GM18511 (cell line): ENCODE measurements around the gene C1QL4.
"Not testable (repeated sequence)": the region's sequence is repeated elsewhere in the genome, so short reads cannot be mapped to it uniquely, and the experiment has no call there.

Experiments used
- ATAC-seq: cut with Tn5 transposase; IDR thresholded peaks from one replicate; pipeline ENCODE4 v1.9.1; 2021; ENCODE audit warnings: mild to moderate bottlenecking, moderate library complexity; ENCODE audit not compliant: unreplicated experiment

The C1QL4 gene

DNA sequence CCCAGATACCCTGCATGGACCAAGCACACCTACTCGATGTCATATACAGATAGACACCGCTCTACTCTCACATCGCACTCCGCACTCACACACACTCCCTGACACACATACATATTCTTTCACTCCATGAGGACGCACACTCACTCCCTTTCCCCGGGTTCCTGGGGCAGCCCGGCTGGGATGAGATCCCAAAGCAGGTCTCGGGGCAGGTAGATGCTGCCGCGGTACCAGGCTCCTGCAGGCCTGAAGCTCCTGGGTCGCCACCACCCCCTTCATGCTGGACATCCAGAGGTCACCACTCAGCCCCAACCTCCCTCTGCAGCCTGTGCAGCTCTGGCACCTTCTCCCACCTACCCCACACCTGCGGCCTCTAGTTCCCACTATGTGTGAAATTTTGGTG lies 2.3 kb downstream of the C1QL4 start:
- ATAC-seq = no peak

DNA sequence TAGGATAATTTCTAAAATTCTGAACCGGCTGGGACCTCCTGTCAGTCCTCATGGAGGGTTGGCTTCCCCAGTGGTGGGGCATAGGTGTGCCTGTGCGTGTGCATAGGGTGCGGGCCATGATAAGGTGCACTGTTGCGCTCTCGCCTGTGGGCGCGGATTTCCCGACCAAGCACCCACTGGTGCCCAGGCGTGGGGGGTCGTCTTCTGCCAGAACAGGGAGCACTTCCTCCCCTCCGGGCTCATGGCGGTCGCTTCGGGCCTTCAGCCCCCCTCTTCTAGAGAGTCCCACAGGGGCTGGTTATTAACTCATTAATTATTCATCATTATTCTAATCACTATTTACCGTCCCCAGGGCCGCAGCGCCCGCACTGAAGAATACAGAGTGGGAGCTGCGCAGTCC lies 2.8 kb downstream of the C1QL4 start:
- ATAC-seq = no peak

DNA sequence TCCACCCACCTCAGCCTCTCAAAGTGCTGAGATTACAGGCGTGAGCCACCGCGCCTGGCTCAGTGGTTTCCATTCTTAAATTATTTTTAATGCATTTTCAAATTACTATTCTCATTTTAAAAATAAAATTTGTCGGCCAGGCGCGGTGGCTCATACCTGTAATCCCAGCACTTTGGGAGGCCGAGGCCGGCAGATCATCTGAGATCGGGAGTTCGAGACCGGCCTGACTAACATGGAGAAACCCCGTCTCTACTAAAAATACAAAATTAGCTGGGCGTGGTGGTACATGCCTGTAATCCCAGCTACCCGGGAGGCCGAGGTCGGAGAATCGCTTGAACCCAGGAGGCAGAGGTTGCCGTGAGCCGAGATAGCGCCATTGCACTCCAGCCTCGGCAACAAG lies 3.2 kb downstream of the C1QL4 start:
- ATAC-seq = not testable (repeated sequence)

DNA sequence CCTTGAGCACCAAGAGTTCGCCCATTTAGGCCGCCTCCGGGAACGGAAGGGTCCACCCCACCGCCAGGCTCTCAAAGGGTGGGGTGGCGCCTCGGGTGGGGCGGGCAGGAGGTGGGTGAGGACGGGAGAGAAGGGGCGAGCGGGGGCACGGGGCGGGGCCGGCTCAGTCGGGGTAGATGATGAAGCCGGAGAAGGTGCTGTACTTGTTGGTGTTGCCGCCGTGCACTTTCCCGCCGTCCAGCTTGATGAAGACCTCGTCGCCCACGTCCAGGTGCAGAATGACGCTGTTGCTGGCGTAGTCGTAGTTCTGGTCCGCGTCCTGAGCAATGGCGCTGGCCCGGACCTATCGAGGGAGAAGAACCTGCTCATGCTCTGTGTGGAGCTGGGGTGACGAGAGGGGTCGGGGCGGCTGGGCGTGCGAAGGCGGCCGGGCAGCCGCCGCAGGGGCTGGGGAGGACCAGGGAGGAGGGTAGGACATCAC lies 4.1 kb downstream of the C1QL4 start:
- no peak for ATAC-seq

DNA sequence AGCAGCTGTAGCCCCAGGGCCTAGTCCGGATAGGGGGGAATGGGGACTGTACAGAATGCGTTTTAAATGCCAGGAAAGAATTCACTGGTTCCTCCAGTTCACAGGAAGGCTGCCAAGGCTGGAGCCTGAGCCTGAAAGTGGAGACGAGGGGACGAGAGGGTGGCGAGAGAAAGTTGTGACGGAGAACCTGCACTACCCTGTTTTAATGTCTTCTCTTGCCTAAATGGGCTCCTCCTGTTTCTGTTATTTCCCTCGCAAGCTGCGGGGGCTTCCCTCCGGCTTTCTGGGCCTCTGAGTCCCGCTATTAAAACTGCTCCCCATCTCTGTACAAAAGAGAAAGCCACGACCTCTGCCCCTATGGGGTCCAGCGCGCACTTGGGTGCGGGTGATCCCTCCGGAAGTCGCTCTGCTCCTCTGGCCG lies 4.5 kb downstream of the C1QL4 start:
- ATAC-seq = no peak

DNA sequence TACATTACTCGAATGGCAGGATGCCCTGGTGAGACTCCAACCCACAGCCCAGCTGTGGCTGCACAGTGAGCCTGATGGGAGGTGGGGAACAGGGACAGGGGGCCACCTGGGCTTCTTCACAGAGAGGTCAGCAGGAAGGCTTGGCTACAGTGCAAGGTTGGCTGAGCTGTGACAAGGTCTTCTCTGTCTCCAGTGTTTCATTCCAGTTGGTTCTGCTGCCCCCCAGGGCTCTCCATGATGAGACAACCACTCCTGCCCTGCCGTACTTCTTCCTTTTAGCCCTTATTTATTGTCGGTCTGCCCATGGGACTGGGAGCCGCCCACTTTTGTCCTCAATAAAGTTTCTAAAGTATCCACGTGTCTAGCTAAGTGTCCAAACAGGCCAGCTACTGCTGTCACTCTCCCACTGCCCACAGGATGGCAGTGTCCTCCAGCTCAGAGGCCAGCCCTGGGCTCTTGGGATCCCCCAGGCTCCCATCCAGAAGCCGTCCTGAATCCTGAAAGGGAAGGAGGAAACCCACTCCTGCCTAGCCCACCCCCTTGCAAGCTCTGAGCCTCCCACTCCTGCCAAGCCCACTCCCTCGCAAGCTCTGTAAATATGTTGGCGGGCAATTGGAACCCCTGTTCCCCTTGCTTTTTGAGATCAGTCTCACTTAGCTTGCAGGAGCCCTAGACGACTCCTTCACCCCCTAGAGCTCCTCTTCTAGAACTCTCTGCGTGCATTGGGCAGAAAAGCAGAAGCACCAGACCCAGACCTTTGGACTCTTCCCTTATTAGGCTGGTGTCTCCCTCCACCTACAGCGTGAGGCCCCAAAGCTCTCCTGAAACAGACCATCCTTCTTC lies 5.4 kb downstream of the C1QL4 start:
- no peak for ATAC-seq

DNA sequence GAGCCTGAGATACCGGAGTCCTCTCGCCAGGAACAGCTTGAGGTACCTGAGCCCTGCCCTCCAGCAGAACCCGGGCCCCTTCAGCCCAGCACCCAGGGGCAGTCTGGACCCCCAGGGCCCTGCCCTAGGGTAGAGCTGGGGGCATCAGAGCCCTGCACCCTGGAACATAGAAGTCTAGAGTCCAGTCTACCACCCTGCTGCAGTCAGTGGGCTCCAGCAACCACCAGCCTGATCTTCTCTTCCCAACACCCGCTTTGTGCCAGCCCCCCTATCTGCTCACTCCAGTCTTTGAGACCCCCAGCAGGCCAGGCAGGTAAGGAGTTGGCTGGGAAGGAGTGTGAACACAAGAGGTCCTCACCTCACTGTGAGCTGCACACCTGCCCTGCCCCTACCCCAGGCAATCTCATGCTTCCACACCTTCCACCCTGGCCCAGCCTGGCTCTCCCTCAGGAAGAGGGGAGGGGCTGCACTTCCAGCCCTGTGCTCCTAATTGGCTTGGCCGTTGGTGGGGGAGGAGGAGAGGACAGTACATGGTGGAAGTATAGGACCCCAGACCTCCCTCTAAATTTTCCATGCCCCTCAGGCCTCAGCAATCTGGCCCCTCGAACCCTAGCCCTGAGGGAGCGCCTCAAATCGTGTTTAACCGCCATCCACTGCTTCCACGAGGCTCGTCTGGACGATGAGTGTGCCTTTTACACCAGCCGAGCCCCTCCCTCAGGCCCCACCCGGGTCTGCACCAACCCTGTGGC lies 6.2 kb downstream of the C1QL4 start:
- ATAC-seq = no peak

DNA sequence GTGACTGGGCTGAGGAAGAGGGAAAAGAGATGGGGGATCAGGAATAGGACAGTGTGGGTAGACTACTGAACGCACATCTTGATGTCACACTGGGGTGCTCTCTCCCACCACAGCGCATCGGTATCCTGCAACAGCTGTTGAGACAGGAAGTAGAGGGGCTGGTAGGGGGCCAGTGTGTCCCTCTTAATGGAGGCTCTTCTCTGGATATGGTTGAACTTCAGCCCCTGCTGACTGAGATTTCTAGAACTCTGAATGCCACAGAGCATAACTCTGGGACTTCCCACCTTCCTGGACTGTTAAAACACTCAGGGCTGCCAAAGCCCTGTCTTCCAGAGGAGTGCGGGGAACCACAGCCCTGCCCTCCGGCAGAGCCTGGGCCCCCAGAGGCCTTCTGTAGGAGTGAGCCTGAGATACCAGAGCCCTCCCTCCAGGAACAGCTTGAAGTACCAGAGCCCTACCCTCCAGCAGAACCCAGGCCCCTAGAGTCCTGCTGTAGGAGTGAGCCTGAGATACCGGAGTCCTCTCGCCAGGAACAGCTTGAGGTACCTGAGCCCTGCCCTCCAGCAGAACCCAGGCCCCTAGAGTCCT lies 6.9 kb downstream of the C1QL4 start:
- ATAC-seq = no peak

DNA sequence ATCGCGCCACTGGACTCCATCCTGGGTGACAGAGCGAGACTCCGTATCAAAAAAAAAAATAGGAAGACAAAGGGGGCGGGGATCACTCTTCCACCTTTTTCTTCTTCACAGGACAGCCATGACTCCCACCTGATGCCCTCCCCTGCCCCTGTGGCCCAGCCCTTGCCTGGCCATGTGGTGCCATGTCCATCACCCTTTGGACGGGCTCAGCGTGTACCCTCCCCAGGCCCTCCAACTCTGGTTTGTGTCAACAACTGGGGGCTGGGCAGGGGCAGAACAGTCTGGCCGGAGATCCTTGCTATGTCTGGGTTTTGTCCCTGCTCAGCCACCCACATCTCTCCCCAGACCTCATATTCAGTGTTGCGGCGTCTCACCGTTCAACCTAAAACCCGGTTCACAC lies 8.2 kb downstream of the C1QL4 start:
- ATAC-seq = no peak

DNA sequence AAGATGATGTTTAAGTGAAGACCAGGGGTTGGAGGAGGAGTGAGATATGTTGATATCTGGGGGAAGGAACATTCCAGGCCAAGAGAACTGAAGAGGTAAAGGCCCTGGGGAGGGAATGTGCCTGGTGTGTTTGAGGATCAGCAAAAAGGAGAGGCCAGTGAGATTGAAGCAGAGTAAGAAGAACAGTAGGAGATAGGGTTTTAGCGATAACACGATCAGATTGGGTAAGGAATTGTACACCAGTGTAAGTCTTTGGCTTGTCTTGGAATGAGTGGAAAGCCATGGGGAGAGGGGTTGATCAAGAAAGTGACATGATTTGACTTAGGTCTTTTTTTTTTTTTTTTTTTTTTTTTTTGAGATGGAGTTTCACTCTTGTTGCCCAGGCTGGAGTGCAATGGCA lies 9.1 kb downstream of the C1QL4 start:
- no peak for ATAC-seq

DNA sequence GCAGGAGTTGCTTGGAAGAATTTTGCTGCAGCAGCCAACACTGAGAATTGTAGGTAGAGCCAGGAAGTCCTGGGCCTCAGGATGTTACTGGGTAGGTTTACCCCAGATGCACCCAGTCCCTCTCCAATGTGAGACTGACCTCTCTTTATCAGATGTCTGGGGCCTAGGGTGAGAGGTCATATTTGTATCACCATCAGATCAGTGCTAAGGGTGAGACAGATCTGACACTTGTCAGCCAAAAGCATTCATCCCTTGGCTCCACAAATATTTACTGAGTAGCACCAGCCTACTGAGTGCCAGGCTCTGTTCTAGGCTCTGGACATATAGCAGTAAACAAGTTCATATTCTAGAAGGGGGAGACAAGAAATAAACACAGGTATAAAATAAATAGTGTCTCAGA lies 9.6 kb downstream of the C1QL4 start:
- ATAC-seq = no peak

DNA sequence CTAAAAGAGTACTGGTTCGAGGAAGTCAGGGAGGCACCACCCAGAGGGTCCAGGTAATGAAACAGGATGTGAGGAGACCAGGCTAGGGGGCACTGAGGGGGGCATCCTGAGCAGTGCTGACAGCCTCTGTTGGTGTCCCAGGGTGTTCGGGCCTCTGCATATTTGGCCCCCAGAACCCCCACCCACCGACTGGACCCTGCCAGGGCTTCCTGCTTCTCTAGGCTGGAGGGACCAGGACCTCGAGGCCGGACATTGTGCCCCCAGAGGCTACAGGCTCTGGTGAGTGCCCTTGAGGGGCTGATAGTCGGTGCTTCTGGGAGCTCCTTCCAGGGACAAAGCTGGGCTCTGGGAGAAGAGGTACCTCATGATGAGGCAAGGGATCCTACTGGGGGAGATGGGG lies 11.4 kb downstream of the C1QL4 start:
- no peak for ATAC-seq

DNA sequence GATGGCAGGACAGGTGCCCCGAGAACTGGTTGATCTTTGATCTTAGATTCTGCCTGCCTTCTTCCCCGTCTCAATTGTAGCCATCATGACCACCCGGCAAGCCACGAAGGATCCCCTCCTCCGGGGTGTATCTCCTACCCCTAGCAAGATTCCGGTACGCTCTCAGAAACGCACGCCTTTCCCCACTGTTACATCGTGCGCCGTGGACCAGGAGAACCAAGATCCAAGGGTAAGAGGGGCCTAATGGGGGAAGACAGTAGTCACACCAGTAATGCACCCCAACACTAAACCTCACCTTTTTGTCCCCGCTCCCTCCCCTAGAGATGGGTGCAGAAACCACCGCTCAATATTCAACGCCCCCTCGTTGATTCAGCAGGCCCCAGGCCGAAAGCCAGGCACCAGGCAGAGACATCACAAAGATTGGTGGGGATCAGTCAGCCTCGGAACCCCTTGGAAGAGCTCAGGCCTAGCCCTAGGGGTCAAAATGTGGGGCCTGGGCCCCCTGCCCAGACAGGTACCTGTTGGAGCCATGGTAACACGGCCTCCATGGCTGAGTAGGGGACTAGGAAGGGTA lies 13.4 kb downstream of the C1QL4 start:
- ATAC-seq = no peak

DNA sequence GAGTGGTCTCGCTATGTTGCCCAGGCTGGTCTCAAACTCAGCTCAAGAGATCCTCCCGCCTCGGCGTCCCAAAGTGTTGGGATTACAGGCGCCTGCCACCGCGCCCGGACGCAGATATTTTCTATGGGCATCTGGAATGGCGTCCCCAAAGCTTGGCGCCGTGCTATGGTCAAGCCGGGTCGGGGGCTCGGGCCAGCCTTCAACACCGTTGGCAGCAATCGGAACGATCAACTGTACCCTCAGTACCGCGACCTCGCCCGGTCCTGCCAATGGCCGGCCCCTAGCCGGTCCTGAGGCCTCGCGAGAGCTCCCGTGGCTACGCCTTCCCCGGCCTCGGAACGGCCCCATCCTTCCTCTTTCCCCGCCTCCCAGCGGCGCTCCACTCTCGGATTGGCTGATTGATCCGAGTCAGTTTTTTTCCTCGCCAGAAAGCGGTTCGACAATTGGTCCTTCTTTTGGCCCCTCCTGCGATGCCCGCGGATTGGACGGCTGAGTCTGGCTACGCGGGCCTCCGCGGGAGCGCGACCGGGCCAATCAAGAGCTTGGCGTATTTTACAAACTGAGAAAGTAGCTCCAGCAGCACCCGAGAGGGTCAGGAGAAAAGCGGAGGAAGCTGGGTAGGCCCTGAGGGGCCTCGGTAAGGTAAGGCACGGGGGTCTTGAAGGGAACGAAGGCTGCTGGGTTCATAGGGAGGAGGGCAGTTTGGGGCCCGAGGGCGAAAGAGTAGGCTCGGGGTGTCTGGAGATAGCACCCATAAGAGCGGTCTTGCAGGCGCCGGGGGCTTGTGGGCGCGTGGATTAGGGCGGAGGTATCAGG lies 14.1 kb downstream of the C1QL4 start, which contains the start of gene TROAP:
TSS of gene TROAP (plus strand) at position 548 of the 816 bp plus-strand sequence. CDS start 354 bp downstream, outside the sequence.
- ATAC-seq = peak; percentile 99

DNA sequence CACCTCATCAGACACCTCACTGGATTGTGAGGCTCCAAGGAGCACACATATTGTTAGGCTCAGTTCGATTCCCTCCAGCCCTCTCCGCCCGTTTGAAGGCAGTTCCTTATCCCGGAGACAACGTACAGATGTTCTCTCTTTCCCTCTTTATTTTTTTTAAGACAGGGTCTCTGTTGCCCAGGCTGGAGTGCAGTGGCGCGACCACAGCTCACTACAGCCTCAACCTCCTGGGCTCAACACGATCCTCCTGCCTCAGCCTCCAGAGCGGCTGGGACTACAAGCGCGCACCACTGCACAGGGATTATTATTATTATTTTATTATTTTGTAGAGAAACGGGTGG lies 14.7 kb downstream of the C1QL4 start:
- ATAC-seq = peak; percentile 2

DNA sequence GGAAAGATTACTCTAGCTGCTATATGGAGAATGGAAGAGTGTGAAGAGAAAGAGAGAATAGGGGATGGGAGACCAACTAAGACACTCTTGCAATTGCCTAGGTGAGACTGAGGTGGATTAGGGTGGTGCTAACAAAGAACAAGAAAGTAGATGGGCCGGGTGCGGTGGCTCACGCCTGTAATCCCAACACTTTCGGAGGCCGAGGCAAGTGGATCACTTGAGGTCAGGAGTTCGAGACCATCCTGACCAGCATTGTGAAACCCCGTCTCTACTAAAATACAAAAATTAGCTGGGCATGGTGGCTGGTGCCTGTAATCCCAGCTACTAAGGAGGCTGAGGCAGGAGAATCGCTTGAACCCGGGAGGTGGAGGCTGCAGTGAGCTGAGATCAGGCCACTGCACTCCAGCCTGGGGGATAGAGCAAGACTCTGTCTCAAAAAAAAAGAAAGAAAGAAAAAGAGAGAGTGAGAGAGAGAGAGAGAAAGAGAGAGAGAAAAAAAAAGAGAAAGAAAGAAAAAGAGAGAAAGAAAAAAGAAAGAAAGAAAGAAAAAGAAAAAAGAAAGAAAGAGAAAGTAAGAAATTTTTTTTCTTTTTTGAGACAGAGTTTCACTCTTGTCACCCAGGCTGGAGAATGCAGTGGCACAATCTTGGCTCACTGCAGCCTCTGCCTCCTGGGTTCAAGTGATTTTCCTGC lies 16.4 kb downstream of the C1QL4 start:
- ATAC-seq = not testable (repeated sequence)

DNA sequence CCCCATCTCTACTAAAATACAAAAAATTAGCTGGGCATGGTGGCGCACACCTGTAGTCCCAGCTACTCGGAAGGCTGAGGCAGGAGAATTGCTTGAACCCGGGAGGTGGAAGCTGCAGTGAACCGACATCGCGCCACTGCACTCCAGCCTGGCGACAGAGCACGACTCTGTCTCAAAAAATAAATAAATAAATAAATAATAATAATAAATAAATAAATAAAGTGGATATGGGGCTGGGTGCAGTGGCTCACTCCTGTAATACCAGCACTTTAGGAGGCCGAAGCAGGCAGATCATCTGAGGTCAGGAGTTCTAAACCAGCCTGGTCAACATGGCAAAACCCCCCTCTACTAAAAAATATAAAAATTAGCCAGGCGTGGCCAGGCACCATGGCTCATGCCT lies 19.9 kb downstream of the C1QL4 start:
- ATAC-seq = not testable (repeated sequence)

DNA sequence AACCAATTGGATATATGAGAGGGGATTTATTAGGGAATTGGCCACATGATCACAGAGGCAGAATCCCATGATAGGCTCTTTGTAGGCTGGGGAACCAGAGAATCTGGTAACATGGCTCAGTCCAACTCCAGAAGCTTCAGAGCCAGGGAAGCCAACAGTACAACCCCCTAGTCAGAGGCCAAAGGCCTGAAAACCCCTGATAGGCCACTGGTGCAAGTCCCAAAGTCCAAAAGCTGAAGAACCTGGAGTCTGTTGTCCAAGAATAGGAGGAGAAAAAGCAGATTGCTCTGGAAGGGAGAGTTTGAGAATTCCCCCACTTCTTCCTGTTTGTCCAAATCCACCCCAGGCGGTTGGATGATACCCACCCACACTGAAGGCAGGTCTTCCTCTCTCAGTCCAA lies 22.2 kb downstream of the C1QL4 start:
- ATAC-seq = no peak

DNA sequence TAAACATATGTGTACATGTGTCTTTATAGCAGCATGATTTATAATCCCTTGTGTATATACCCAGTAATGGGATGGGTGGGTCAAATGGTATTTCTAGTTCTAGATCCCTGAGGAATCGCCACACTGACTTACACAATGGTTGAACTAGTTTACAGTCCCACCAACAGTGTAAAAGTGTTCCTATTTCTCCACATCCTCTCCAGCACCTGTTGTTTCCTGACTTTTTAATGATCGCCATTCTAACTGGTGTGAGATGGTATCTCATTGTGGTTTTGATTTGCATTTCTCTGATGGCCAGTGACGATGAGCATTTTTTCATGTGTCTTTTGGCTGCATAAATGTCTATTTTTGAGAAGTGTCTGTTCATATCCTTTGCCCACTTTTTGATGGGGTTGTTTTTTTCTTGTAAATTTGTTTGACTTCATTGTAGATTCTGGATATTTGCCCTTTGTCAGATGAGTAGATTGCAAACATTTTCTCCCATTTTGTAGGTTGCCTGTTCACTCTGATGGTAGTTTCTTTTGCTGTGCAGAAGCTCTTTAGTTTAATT lies 26.5 kb downstream of the C1QL4 start:
- not testable (repeated sequence) for ATAC-seq

DNA sequence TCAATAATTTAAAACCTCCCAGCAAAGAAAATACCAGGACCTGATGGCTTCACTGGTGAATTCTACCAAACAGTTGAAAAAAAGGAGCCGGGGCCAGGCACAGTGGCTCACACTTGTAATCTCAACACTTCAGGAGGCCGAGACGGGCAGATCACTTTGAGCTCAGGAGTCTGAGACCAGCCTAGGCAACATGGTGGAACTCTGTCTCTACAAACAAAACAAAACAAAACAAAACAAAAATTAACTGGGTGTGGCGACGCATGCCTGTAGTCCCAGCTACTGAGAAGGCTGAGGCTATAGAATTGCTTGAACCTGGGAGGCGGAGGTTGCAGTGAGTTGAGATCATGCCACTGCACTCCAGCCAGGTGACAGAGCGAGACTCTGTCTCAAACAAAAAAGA lies 27.6 kb downstream of the C1QL4 start:
- ATAC-seq = no peak
